ENCODE data around the gene DENND4C.

- no peak for TF ChIP-seq CTCF (IDR thresholded peaks at IDR 0.05)
- TF ChIP-seq MAZ (IDR thresholded peaks at IDR 0.05; ENCODE audit: borderline replicate concordance, low read depth, low read length), result no peak
- no peak for TF ChIP-seq CHD4 (IDR thresholded peaks at IDR 0.05; ENCODE audit: borderline replicate concordance)
- no peak for TF ChIP-seq KDM1A (IDR thresholded peaks at IDR 0.05; ENCODE audit: low read depth)
- no peak for TF ChIP-seq EP300 (IDR thresholded peaks at IDR 0.05)
- TF ChIP-seq POLR2A (IDR thresholded peaks at IDR 0.05; ENCODE audit: low read length), result no peak
- no peak for TF ChIP-seq ZC3H11A (IDR thresholded peaks at IDR 0.05)
- TF ChIP-seq SREBF2 (IDR thresholded peaks at IDR 0.05), result no peak
- TF ChIP-seq MAX (IDR thresholded peaks at IDR 0.05), result no peak
- no peak for TF ChIP-seq SMC3 (IDR thresholded peaks at IDR 0.05)
- TF ChIP-seq RCOR1 (IDR thresholded peaks at IDR 0.05; ENCODE audit: low read depth, low read length), result no peak
These were observed 48.9 kb upstream of the DENND4C start for GRCh38 chr9:19181561-19181960.
